IMR-90 (cell line): Measurements from ENCODE around the gene RGS10. TPM values are rescaled to one million over a fixed set of nuclear protein-coding genes. Genes with fewer than 3 reads are reported as not detected.

Experiments used
- ATAC-seq: fragments of 200-7000 bp; cut with Tn5 transposase; 2 replicates; pipeline ENCODE4 v1.9.1; 2020; ENCODE audit warnings: low read depth, mild to moderate bottlenecking, moderate library complexity
- BruUV-seq: library from RNA; stranded (reverse); fragments of 400-500 nt; replicated peaks from 2 replicates; lab custom pipeline; 2021; lab: Mats Ljungman, UMichigan
- CTCF ChIA-PET: fragments of 300-600 bp; formaldehyde crosslinking; extraction: SDS; loops from one replicate; lab custom pipeline; 2021; ENCODE audit warnings: antibody characterized with exemption; lab: Yijun Ruan, JAX
- POLR2A ChIA-PET: fragments of 300-600 bp; sonication (Branson Sonifier 250); formaldehyde crosslinking; loops from one replicate; lab custom pipeline; 2022; ENCODE audit warnings: antibody characterized with exemption; ENCODE audit not compliant: unreplicated experiment; lab: Charles Lee
- DNase-seq: peaks from one replicate; pipeline ENCODE4 v3.0.0; 2013
- H2AFZ ChIP-seq: replicated peaks from 2 replicates; pipeline ENCODE3; 2013; ENCODE audit warnings: low read length, mild to moderate bottlenecking; ENCODE audit not compliant: poor library complexity
- H2AK5ac ChIP-seq: 2 replicates; pipeline ENCODE4 v1.6.1; 2013; ENCODE audit warnings: low read depth, low read length, inconsistent platforms
- H2AK9ac ChIP-seq: replicated peaks from 2 replicates; pipeline ENCODE3; 2013; ENCODE audit warnings: mild to moderate bottlenecking, low read depth, low read length, moderate library complexity; ENCODE audit not compliant: poor library complexity
- H2BK120ac ChIP-seq: 2 replicates; pipeline ENCODE4 v1.6.1; 2013; ENCODE audit warnings: low read depth, low read length, inconsistent platforms
- H2BK15ac ChIP-seq: 3 replicates; pipeline ENCODE4 v1.6.1; 2013; ENCODE audit warnings: low read depth, low read length, inconsistent platforms
- H2BK20ac ChIP-seq: 2 replicates; pipeline ENCODE4 v1.6.1; 2013; ENCODE audit warnings: low read depth, mild to moderate bottlenecking, inconsistent platforms, low read length, moderate library complexity
- H2BK5ac ChIP-seq: 2 replicates; pipeline ENCODE4 v1.6.1; 2013; ENCODE audit warnings: mild to moderate bottlenecking, low read depth, low read length, inconsistent platforms; ENCODE audit not compliant: poor library complexity, severe bottlenecking
- H3K14ac ChIP-seq: replicated peaks from 2 replicates; pipeline ENCODE4 v1.6.1; 2013; ENCODE audit warnings: low read depth, low read length, inconsistent platforms
- H3K18ac ChIP-seq: 2 replicates; pipeline ENCODE4 v1.6.1; 2013; ENCODE audit warnings: low read depth, low read length, control low read depth
- H3K23ac ChIP-seq: 2 replicates; pipeline ENCODE4 v1.6.1; 2013; ENCODE audit warnings: low read depth, low read length, inconsistent platforms
- H3K27ac ChIP-seq: 2 replicates; pipeline ENCODE4 v1.5.1; 2013; ENCODE audit warnings: mild to moderate bottlenecking, control low read depth, low read length; ENCODE audit not compliant: insufficient read depth
- H3K27me3 ChIP-seq: 2 replicates; pipeline ENCODE4 v1.6.1; 2013; ENCODE audit warnings: low read length; ENCODE audit not compliant: control insufficient read depth, insufficient read depth
- H3K36me3 ChIP-seq: 2 replicates; pipeline ENCODE4 v1.6.1; 2013; ENCODE audit warnings: low read length, mixed read lengths; ENCODE audit not compliant: control insufficient read depth, insufficient read depth
- H3K4ac ChIP-seq: 2 replicates; pipeline ENCODE4 v1.6.1; 2013; ENCODE audit warnings: low read depth, low read length, inconsistent platforms
- H3K4me1 ChIP-seq: 2 replicates; pipeline ENCODE4 v1.6.1; 2013; ENCODE audit warnings: low read length, mixed read lengths; ENCODE audit not compliant: control insufficient read depth, insufficient read depth
- H3K4me2 ChIP-seq: 2 replicates; pipeline ENCODE4 v1.6.1; 2013; ENCODE audit warnings: low read depth, mild to moderate bottlenecking, control low read depth, low read length, moderate library complexity
- H3K4me3 ChIP-seq: 2 replicates; pipeline ENCODE4 v1.5.1; 2013; ENCODE audit warnings: low read depth, mild to moderate bottlenecking, control low read depth, low read length, moderate library complexity; ENCODE audit not compliant: insufficient read depth
- H3K56ac ChIP-seq: 2 replicates; pipeline ENCODE4 v1.6.1; 2013; ENCODE audit warnings: low read length, inconsistent platforms; ENCODE audit not compliant: insufficient read depth; ENCODE audit errors: extremely low read depth
- H3K79me1 ChIP-seq, 2 experiments: 2 replicates each; pipeline ENCODE4 v1.6.1; 2013; ENCODE audit warnings: low read length in 2 of 2, inconsistent platforms in 1 of 2, low read depth in 1 of 2
- H3K9ac ChIP-seq: 2 replicates; pipeline ENCODE4 v1.6.1; 2013; ENCODE audit warnings: low read depth, low read length, control low read depth
- H3K9me1 ChIP-seq: 2 replicates; pipeline ENCODE4 v1.6.1; 2013; ENCODE audit warnings: low read length, inconsistent platforms; ENCODE audit not compliant: insufficient read depth
- H3K9me3 ChIP-seq: 2 replicates; pipeline ENCODE4 v1.6.1; 2013; ENCODE audit warnings: low read length; ENCODE audit not compliant: control insufficient read depth, insufficient read depth
- H4K20me1 ChIP-seq: 2 replicates; pipeline ENCODE4 v1.6.1; 2013; ENCODE audit warnings: low read length, inconsistent platforms; ENCODE audit not compliant: insufficient read depth
- H4K5ac ChIP-seq: 2 replicates; pipeline ENCODE4 v1.6.1; 2013; ENCODE audit warnings: mild to moderate bottlenecking, low read depth, low read length, control low read depth
- H4K8ac ChIP-seq, 2 experiments: 2 replicates each; pipeline ENCODE4 v1.6.1; 2013; ENCODE audit warnings: low read depth in 2 of 2, low read length in 2 of 2, control low read depth in 1 of 2, inconsistent platforms in 1 of 2
- H4K91ac ChIP-seq: 2 replicates; pipeline ENCODE4 v1.6.1; 2013; ENCODE audit warnings: low read depth, low read length, inconsistent platforms; ENCODE audit not compliant: insufficient read depth
- BHLHE40 ChIP-seq: fragments of 150-350 bp; IDR thresholded peaks from 2 replicates; pipeline ENCODE4 v1.6.1; 2016; ENCODE audit warnings: mild to moderate bottlenecking, low read depth, low read length
- CEBPB ChIP-seq: IDR thresholded peaks from 2 replicates; pipeline ENCODE4 v1.6.1; 2012; ENCODE audit warnings: low read depth, low read length, improper control_type of control experiment
- CTCF ChIP-seq: conservative IDR thresholded peaks from 2 replicates; pipeline ENCODE4 v1.5.1; 2012; ENCODE audit warnings: mild to moderate bottlenecking, low read depth, low read length, improper control_type of control experiment
- MAZ ChIP-seq: IDR thresholded peaks from 2 replicates; pipeline ENCODE4 v1.6.1; 2012; ENCODE audit warnings: low read depth, mild to moderate bottlenecking, low read length, improper control_type of control experiment, moderate library complexity, borderline replicate concordance
- MXI1 ChIP-seq: IDR thresholded peaks from 2 replicates; pipeline ENCODE4 v1.6.1; 2012; ENCODE audit warnings: low read depth, mild to moderate bottlenecking, low read length, moderate library complexity, borderline replicate concordance
- NFE2L2 ChIP-seq: fragments of 150-350 bp; IDR thresholded peaks from 2 replicates; pipeline ENCODE4 v1.6.1; 2016; ENCODE audit warnings: low read depth, mild to moderate bottlenecking, low read length
- POLR2A ChIP-seq: IDR thresholded peaks from 2 replicates; pipeline ENCODE4 v1.6.1; 2012; ENCODE audit warnings: mild to moderate bottlenecking, low read depth, low read length
- RFX5 ChIP-seq: IDR thresholded peaks from 2 replicates; pipeline ENCODE4 v1.8.0; 2012; ENCODE audit warnings: low read depth, mild to moderate bottlenecking, low read length, moderate library complexity
- SMC3 ChIP-seq: fragments of 150-350 bp; IDR thresholded peaks from 2 replicates; pipeline ENCODE4 v1.6.1; 2016; ENCODE audit warnings: low read depth, mild to moderate bottlenecking, antibody characterized with exemption, low read length, moderate library complexity
- USF2 ChIP-seq: fragments of 150-350 bp; IDR thresholded peaks from 2 replicates; pipeline ENCODE4 v1.6.1; 2017; ENCODE audit warnings: mild to moderate bottlenecking, antibody characterized with exemption, low read length, low read depth
- WGBS, 2 experiments: methylation state at CpG; one replicate each; pipeline versions ENCODE4 v1.1.5 to v1.1.7; 2013; ENCODE audit warnings: missing lambda C conversion rate in 2 of 2; ENCODE audit not compliant: insufficient read length in 1 of 2; ENCODE audit errors: extremely low coverage in 2 of 2; 5-methylcytosine and 5-hydroxymethylcytosine counted together
- dilution Hi-C: fragments of 300-500 bp; cut with HindIII; formaldehyde crosslinking; loops from one replicate; pipeline ENCODE4 v1.14.3; 2018; ENCODE audit warnings: low sequenced_read_pairs; ENCODE audit not compliant: unreplicated experiment
- in situ Hi-C: fragments of 300-500 bp; cut with MboI; formaldehyde crosslinking; loops from 3 replicates; pipeline ENCODE4 v1.14.3; 2019; ENCODE audit warnings: low sequenced_read_pairs, inconsistent platforms, mixed read lengths
- intact Hi-C: fragments of 100-400 bp; cut with micrococcal nuclease; formaldehyde crosslinking; loops from 2 replicates; pipeline ENCODE4 v1.10.0; 2022
- polyA plus RNA-seq, 3 experiments: library from polyadenylated mRNA; depleted of rRNA; stranded (reverse); fragments of >200 nt; gene quantifications; 2 replicates each; pipeline ENCODE4 v1.2.3, GENCODE V29; 2012; ENCODE audit warnings: low replicate concordance in 1 of 3
- total RNA-seq: library from RNA; depleted of rRNA; stranded (reverse); fragments of >200 nt; gene quantifications from 2 replicates; pipeline ENCODE4 v1.2.3, GENCODE V29; 2012

The RGS10 gene
- total and polyA plus RNA-seq, 2 of the 4 experiments (the other 2 are of a cell fraction), result 35.3 to 89.7 TPM

- intact Hi-C loops, result no loop called here
- no TSS peak for BruUV-seq
- no peak overlapping the region for H3K4me3 ChIP-seq
These were observed 50.4 kb downstream of the RGS10 start for GRCh38 chr10:119491966-119492757.

More at GRCh38 chr10:119491966-119492757, 50.4 kb downstream of the RGS10 start:
- peak overlapping the region; percentile 62; the same call in 1 of the 2 replicates for H3K23ac ChIP-seq
- peak overlapping the region; percentile 83; the same call in 1 of the 2 replicates for H2AK5ac ChIP-seq
- peak overlapping the region; percentile 74; the same call in 1 of the 2 replicates for H4K5ac ChIP-seq
- peak overlapping the region; percentile 71 for H2BK20ac ChIP-seq
- peak overlapping the region; percentile 63 for H3K18ac ChIP-seq
- H3K9ac ChIP-seq, result peak overlapping the region; percentile 32; the same call in 1 of the 2 replicates
- H2BK5ac ChIP-seq, result peak overlapping the region; percentile 3
- H2AFZ ChIP-seq, result no peak overlapping the region
- in situ Hi-C loops (no loop called here), dilution Hi-C loops (no loop called here)
- TF ChIP-seq POLR2A, result no peak
- no peak for TF ChIP-seq CTCF
- no peak for TF ChIP-seq BHLHE40
- TF ChIP-seq SMC3, result no peak
- no peak for TF ChIP-seq RFX5
- TF ChIP-seq CEBPB, result no peak
- TF ChIP-seq NFE2L2, result no peak; the same call in 1 of the 2 replicates
- TF ChIP-seq MAZ, result no peak
- no peak for TF ChIP-seq MXI1
- TF ChIP-seq USF2, result no peak
- peak overlapping the region; percentile 38 for H4K91ac ChIP-seq
- H2BK15ac ChIP-seq, result peak overlapping the region; percentile 68; the same call in 1 of the 3 replicates
- H3K4me1 ChIP-seq, result peaks cover 30% of the 10 kb centered on the region
- peak overlapping the region; percentile 83 for H3K4ac ChIP-seq
- H3K56ac ChIP-seq, result no peak overlapping the region
- peaks cover 30% of the 10 kb centered on the region for H3K9me1 ChIP-seq
- POLR2A ChIA-PET, result no interaction called here
- peaks cover 0 to 10% of the 10 kb centered on the region in 2 experiments; a peak in 2 of 4 replicates for H3K79me1 ChIP-seq
- H4K20me1 ChIP-seq, result peaks cover 12% of the 10 kb centered on the region; the same call in 1 of the 2 replicates
- no peaks in the 10 kb centered on the region for H3K27me3 ChIP-seq
- H3K9me3 ChIP-seq, result no peaks in the 10 kb centered on the region
- H4K8ac ChIP-seq, result peak overlapping the region in 1 of 2 experiments; percentile 59; a peak in 1 of 4 replicates
- WGBS, 2 experiments, result no CpG with 5 or more reads among the region's 6 CpGs
- H2AK9ac ChIP-seq, result no peak overlapping the region
- DNase-seq, result no peak
- no peak for ATAC-seq
- CTCF ChIA-PET, result interaction anchor here (0.8 kb wide), 1 partner anchor 19 kb away, joined by 4 read pairs; no protein-coding TSS in a partner anchor
- H2BK120ac ChIP-seq, result peak overlapping the region; percentile 73
- peak overlapping the region; percentile 82 for H3K14ac ChIP-seq
- no peak overlapping the region; the same call in 1 of the 2 replicates for H3K4me2 ChIP-seq
- no peaks in the 10 kb centered on the region for H3K36me3 ChIP-seq
- peak overlapping the region; percentile 90; the same call in 1 of the 2 replicates for H3K27ac ChIP-seq
